SK-N-SH (cell line): ENCODE data around the gene PDCD6IP. TPM values are rescaled to one million over a fixed set of nuclear protein-coding genes. Genes with fewer than 3 reads are reported as not detected.

Source experiments
- CTCF ChIA-PET: fragments of 300-600, 350-600 bp; formaldehyde crosslinking; extraction: SDS; loops from one replicate; lab custom pipeline; 2021; lab: Yijun Ruan, JAX
- POLR2A ChIA-PET: fragments of 350-600 bp; sonication (Branson Sonifier 250); formaldehyde crosslinking; extraction: SDS; loops from one replicate; lab custom pipeline; 2020; ENCODE audit warnings: antibody characterized with exemption, inconsistent platforms; lab: Yijun Ruan, JAX
- DNase-seq: peaks from one replicate; pipeline ENCODE4 v3.0.0; 2012
- H2AFZ ChIP-seq: fragments of 200-600 bp; sonication (generic); 2 replicates; pipeline ENCODE4 v1.8.1; 2016; ENCODE audit warnings: antibody characterized with exemption, mild to moderate bottlenecking, low read depth
- H3F3A ChIP-seq: fragments of 200-600 bp; sonication (generic); replicated peaks from 2 replicates; pipeline ENCODE3; 2016; ENCODE audit warnings: antibody characterized with exemption, mild to moderate bottlenecking; ENCODE audit not compliant: insufficient read depth
- H3K27ac ChIP-seq, 2 experiments: fragments of 200-500 bp in 1 of 2; fragments of 200-600 bp in 1 of 2; sonication (Bioruptor generic) in 1 of 2; sonication (generic), shearing (Covaris generic) in 1 of 2; 2 replicates each; pipeline versions ENCODE4 v1.5.1 to v1.6.1; 2014 to 2016; ENCODE audit warnings: low read depth in 2 of 2, inconsistent platforms in 1 of 2, low read length in 1 of 2, mild to moderate bottlenecking in 1 of 2, mixed read lengths in 1 of 2
- H3K27me3 ChIP-seq: fragments of 200-600 bp; sonication (generic), shearing (Covaris generic); 2 replicates; pipeline ENCODE4 v1.6.1; 2016; ENCODE audit warnings: mixed run types; ENCODE audit not compliant: insufficient read depth
- H3K36me3 ChIP-seq, 2 experiments: fragments of 200-500 bp in 1 of 2; fragments of 200-600 bp in 1 of 2; sonication (Bioruptor generic) in 1 of 2; sonication (generic) in 1 of 2; replicated peaks in 1 of 2; 2 replicates each; pipeline versions ENCODE3 to v1.5.1; 2014 to 2016; ENCODE audit warnings: low read length in 1 of 2, mild to moderate bottlenecking in 1 of 2; ENCODE audit not compliant: insufficient read depth in 2 of 2, control insufficient read depth in 1 of 2
- H3K4me1 ChIP-seq, 2 experiments: fragments of 200-500 bp in 1 of 2; fragments of 200-600 bp in 1 of 2; sonication (Bioruptor generic) in 1 of 2; sonication (generic), shearing (Covaris generic) in 1 of 2; 2 replicates each; pipeline versions ENCODE4 v1.5.1 to v1.6.1; 2014 to 2016; ENCODE audit warnings: low read depth in 1 of 2, low read length in 1 of 2, mixed run types in 1 of 2; ENCODE audit not compliant: insufficient read depth in 2 of 2, control insufficient read depth in 1 of 2
- H3K4me2 ChIP-seq: fragments of 200-600 bp; sonication (generic), shearing (Covaris generic); 2 replicates; pipeline ENCODE4 v1.6.1; 2017; ENCODE audit warnings: mixed run types
- H3K4me3 ChIP-seq, 2 experiments: fragments of 200-500 bp in 1 of 2; fragments of 200-600 bp in 1 of 2; sonication (Bioruptor generic) in 1 of 2; sonication (generic), shearing (Covaris generic) in 1 of 2; 2 replicates each; pipeline versions ENCODE4 v1.5.1 to v1.8.1; 2014 to 2016; ENCODE audit warnings: low read depth in 2 of 2, inconsistent platforms in 1 of 2, low read length in 1 of 2, mild to moderate bottlenecking in 1 of 2, mixed read lengths in 1 of 2, moderate library complexity in 1 of 2
- H3K79me2 ChIP-seq: fragments of 200-600 bp; sonication (generic); 2 replicates; pipeline ENCODE4 v1.8.1; 2017; ENCODE audit warnings: mild to moderate bottlenecking; ENCODE audit not compliant: insufficient read depth
- H3K9ac ChIP-seq: fragments of 200-600 bp; sonication (generic); 2 replicates; pipeline ENCODE4 v1.6.1; 2017; ENCODE audit warnings: mixed run types
- H3K9me2 ChIP-seq: fragments of 200-600 bp; sonication (generic); 2 replicates; pipeline ENCODE4 v1.6.1; 2017; ENCODE audit warnings: mixed run types
- H3K9me3 ChIP-seq: fragments of 200-600 bp; sonication (generic); 2 replicates; pipeline ENCODE4 v1.6.1; 2017; ENCODE audit warnings: mixed run types, mild to moderate bottlenecking, moderate library complexity
- H4K20me1 ChIP-seq: fragments of 200-600 bp; sonication (generic); 2 replicates; pipeline ENCODE4 v1.6.1; 2017; ENCODE audit warnings: mild to moderate bottlenecking, mixed run types; ENCODE audit not compliant: insufficient read depth
- ELF1 ChIP-seq: IDR thresholded peaks from 2 replicates; pipeline ENCODE4 v1.4.0; 2012
- FOXJ3 ChIP-seq: sonication (generic); formaldehyde crosslinking; IDR thresholded peaks from 2 replicates; pipeline ENCODE4 v1.5.1; 2020; ENCODE audit warnings: mild to moderate bottlenecking, missing genetic modification reagents
- FOXM1 ChIP-seq: IDR thresholded peaks from 2 replicates; pipeline ENCODE4 v1.4.0; 2012; ENCODE audit warnings: low read depth, mild to moderate bottlenecking
- GABPA ChIP-seq: IDR thresholded peaks from 2 replicates; pipeline ENCODE4 v1.4.0; 2012; ENCODE audit warnings: low read depth, mild to moderate bottlenecking
- IRF3 ChIP-seq: fragments of 150-350 bp; IDR thresholded peaks from 2 replicates; pipeline ENCODE4 v1.6.1; 2016; ENCODE audit warnings: mild to moderate bottlenecking, low read depth, low read length
- MAX ChIP-seq: IDR thresholded peaks from 2 replicates; pipeline ENCODE4 v1.4.0; 2012; ENCODE audit warnings: low read depth
- MEF2A ChIP-seq: IDR thresholded peaks from 2 replicates; pipeline ENCODE4 v1.4.0; 2012; ENCODE audit warnings: low read depth, borderline replicate concordance
- MXI1 ChIP-seq: IDR thresholded peaks from 2 replicates; pipeline ENCODE4 v1.6.1; 2012; ENCODE audit warnings: mild to moderate bottlenecking, low read depth, low read length, improper control_type of control experiment
- NFIC ChIP-seq: IDR thresholded peaks from 2 replicates; pipeline ENCODE4 v1.4.0; 2012; ENCODE audit warnings: borderline replicate concordance
- NRF1 ChIP-seq: IDR thresholded peaks from 2 replicates; pipeline ENCODE4 v1.6.1; 2012; ENCODE audit warnings: low read depth, mild to moderate bottlenecking, low read length
- PBX3 ChIP-seq: IDR thresholded peaks from 2 replicates; pipeline ENCODE4; 2012
- RAD21 ChIP-seq: IDR thresholded peaks from 2 replicates; pipeline ENCODE4 v1.6.1; 2012; ENCODE audit warnings: mild to moderate bottlenecking, low read length
- RCOR1 ChIP-seq: fragments of 150-350 bp; IDR thresholded peaks from 2 replicates; pipeline ENCODE4 v1.6.1; 2017; ENCODE audit warnings: antibody characterized with exemption, low read length
- RXRA ChIP-seq: IDR thresholded peaks from 2 replicates; pipeline ENCODE4 v1.4.0; 2012; ENCODE audit warnings: low read depth, mild to moderate bottlenecking, borderline replicate concordance
- SIN3A ChIP-seq: IDR thresholded peaks from 2 replicates; pipeline ENCODE4 v1.6.1; 2012; ENCODE audit warnings: low read depth, mild to moderate bottlenecking, low read length, moderate library complexity, borderline replicate concordance
- SMC3 ChIP-seq: IDR thresholded peaks from 2 replicates; pipeline ENCODE4 v1.6.1; 2012; ENCODE audit warnings: low read depth, low read length, improper control_type of control experiment
- TAF1 ChIP-seq: IDR thresholded peaks from 2 replicates; pipeline ENCODE4 v1.6.1; 2012; ENCODE audit warnings: low read depth, mild to moderate bottlenecking, low read length, moderate library complexity, borderline replicate concordance
- TCF12 ChIP-seq: IDR thresholded peaks from 2 replicates; pipeline ENCODE4 v1.4.0; 2012
- TEAD4 ChIP-seq: IDR thresholded peaks from 2 replicates; pipeline ENCODE4 v1.4.0; 2012; ENCODE audit warnings: mild to moderate bottlenecking, borderline replicate concordance; ENCODE audit not compliant: insufficient read depth
- ZBTB33 ChIP-seq: IDR thresholded peaks from 2 replicates; pipeline ENCODE4 v1.4.0; 2012; ENCODE audit warnings: low read depth, borderline replicate concordance
- WGBS: methylation state at CpG from one replicate; pipeline ENCODE4 v1.1.6; 2017; ENCODE audit warnings: low lambda C conversion rate; 5-methylcytosine and 5-hydroxymethylcytosine counted together
- polyA plus RNA-seq, 3 experiments: library from polyadenylated mRNA; depleted of rRNA; stranded (reverse); fragments of >200 nt; gene quantifications; 2 replicates each; pipeline ENCODE4 v1.2.3, GENCODE V29; 2012
- TF ChIP-seq, protein P1 (sequence below): fragments of 200-600 bp; sonication (generic); IDR thresholded peaks from 2 replicates; pipeline ENCODE4 v1.6.1; 2017; ENCODE audit warnings: antibody characterized with exemption, mild to moderate bottlenecking, moderate library complexity

Gene PDCD6IP
- polyA plus RNA-seq, 1 of the 3 experiments (the other 2 are of a cell fraction), result 49.1 TPM

DNA sequence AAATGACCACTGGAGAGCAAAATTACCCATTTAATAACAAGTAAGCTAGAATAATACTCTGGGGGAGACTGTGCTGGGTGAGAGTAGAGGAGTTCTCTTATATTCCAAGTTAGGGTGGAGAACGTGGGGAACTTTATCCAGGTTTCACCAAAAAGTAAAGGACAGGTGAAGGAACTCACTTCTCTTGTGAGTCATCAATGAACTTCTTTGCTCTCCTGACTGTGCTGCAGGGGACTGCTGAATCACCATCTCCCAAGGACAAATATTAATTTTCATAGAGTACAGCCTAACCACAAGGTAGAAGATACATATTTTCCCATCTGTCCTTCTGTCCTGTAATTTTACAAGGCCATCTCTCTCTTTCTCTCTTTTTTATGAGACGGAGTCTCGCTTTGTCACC is 8.3 kb upstream of the PDCD6IP start:
- H3K9ac ChIP-seq, result no peak overlapping the region
- TF ChIP-seq TCF12, result no peak
- TF ChIP-seq SIN3A, result no peak
- no peak for TF ChIP-seq SMC3
- TF ChIP-seq RCOR1, result no peak
- TF ChIP-seq RAD21, result no peak
- TF ChIP-seq MXI1, result no peak
- no peak for TF ChIP-seq RXRA
- TF ChIP-seq, protein P1, sequence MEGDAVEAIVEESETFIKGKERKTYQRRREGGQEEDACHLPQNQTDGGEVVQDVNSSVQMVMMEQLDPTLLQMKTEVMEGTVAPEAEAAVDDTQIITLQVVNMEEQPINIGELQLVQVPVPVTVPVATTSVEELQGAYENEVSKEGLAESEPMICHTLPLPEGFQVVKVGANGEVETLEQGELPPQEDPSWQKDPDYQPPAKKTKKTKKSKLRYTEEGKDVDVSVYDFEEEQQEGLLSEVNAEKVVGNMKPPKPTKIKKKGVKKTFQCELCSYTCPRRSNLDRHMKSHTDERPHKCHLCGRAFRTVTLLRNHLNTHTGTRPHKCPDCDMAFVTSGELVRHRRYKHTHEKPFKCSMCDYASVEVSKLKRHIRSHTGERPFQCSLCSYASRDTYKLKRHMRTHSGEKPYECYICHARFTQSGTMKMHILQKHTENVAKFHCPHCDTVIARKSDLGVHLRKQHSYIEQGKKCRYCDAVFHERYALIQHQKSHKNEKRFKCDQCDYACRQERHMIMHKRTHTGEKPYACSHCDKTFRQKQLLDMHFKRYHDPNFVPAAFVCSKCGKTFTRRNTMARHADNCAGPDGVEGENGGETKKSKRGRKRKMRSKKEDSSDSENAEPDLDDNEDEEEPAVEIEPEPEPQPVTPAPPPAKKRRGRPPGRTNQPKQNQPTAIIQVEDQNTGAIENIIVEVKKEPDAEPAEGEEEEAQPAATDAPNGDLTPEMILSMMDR, result no peak
- no peak for TF ChIP-seq NFIC
- TF ChIP-seq TEAD4, result no peak
- TF ChIP-seq ZBTB33, result no peak
- no peak for TF ChIP-seq TAF1
- TF ChIP-seq, all 33 proteins: peak for 0
- Histone ChIP-seq H3K79me2 (no peaks in the 10 kb centered on the region), H3K9me3 (no peaks in the 10 kb centered on the region), H3K36me3 (peaks cover 0 to 3% of the 10 kb centered on the region in 2 experiments), H3K4me1 (peaks cover 4 to 6% of the 10 kb centered on the region in 2 experiments; a peak in 3 of 4 replicates), H3K4me3 (no peak overlapping the region), H3K9me2 (no peaks in the 10 kb centered on the region), H3K27me3 (no peaks in the 10 kb centered on the region), H4K20me1 (no peaks in the 10 kb centered on the region), H3F3A (peaks cover 6% of the 10 kb centered on the region), H3K4me2 (no peak overlapping the region), H3K27ac (no peak overlapping the region), H2AFZ (no peak overlapping the region)
- WGBS, result 94% methylated on average over 3 of the region's 3 CpGs
- CTCF ChIA-PET, result interaction anchor here (1.0 to 1.4 kb wide), 2 partner anchors 14 to 376 kb away, joined by 4 read pairs; no protein-coding TSS in a partner anchor
- DNase-seq, result no peak
- POLR2A ChIA-PET, result no interaction called here

DNA sequence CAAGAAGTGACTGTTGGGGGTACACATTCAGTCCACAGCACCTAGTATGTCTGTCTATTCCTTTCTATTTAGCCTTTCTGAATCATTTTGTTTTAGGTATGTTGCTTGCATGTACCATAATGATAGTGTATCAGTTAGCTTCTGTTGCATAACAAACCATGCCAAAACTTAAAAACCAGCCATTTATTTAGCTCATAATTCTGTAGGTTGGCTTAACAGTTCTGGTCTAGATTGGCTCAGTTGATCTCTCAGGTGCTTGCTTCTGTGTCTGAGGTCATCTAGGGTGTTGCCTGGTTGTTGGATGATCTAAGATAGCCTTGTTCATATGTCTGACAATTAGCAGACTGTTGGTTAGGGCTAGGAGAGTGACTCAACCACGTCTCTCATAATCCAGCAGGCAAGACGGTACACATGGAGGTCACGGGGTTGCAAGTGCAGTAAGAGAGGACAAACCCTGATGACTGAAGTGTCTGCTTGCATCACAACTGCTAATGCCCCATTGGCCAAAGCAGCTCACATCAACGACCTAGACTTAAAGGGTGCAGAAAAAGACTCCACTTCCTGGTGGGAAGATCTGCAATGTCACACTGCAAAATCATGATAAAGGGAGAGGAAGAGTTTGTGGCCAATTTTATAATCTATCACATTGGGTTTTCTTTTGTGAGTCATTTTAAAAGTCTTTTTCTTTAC is 6.8 kb upstream of the PDCD6IP start:
- Histone ChIP-seq H3K27ac (no peak overlapping the region), H4K20me1 (no peaks in the 10 kb centered on the region), H3K4me3 (no peak overlapping the region), H3K4me1 (peaks cover 4 to 5% of the 10 kb centered on the region in 2 experiments; a peak in 3 of 4 replicates), H3K4me2 (no peak overlapping the region), H3K79me2 (no peaks in the 10 kb centered on the region), H3K9me3 (no peaks in the 10 kb centered on the region), H2AFZ (no peak overlapping the region), H3F3A (peaks cover 6% of the 10 kb centered on the region), H3K9me2 (no peaks in the 10 kb centered on the region), H3K27me3 (no peaks in the 10 kb centered on the region), H3K9ac (no peak overlapping the region), H3K36me3 (peaks cover 0 to 11% of the 10 kb centered on the region in 2 experiments)
- TF ChIP-seq MAX (no peak), GABPA (no peak), RXRA (no peak), ELF1 (no peak), FOXJ3 (CRISPR knock-in tag) (no peak), TEAD4 (no peak), MEF2A (no peak), SIN3A (no peak), IRF3 (no peak), RAD21 (no peak), FOXM1 (no peak), PBX3 (no peak), NRF1 (no peak)
- WGBS, result 66% methylated on average over 4 of the region's 4 CpGs
- DNase-seq, result no peak
- ChIA-PET POLR2A (no interaction called here), CTCF (interaction anchor here (0.8 to 1.5 kb wide), 3 partner anchors 16 to 844 kb away, joined by 3 to 4 read pairs (median 3); no protein-coding TSS in a partner anchor)
